NCI-H1105 treated with DMSO at 0.1 percent for 48 hours (cell line): Measurements from ENCODE around the gene FGF13.

ENCODE experiments used
- DNase-seq: peaks from one replicate; lab custom pipeline; 2025; lab: John Stamatoyannopoulos, UW

The FGF13 gene

GRCh38 chrX:138711399-138712347, at the start of gene FGF13:
Gene FGF13, minus strand, starts transcription at chrX:138711717. Its CDS starts 714 bp downstream, at chrX:138711003.
- DNase-seq, result peak; percentile 12

GRCh38 chrX:138759217-138759943, 47.9 kb upstream of the FGF13 start:
- DNase-seq, result no peak

GRCh38 chrX:138756234-138756633, 44.7 kb upstream of the FGF13 start:
- no peak for DNase-seq

GRCh38 chrX:138754861-138755260, 43.3 kb upstream of the FGF13 start:
- DNase-seq, result no peak

- DNase-seq, result peak; percentile 11
Observed at GRCh38 chrX:138748480-138748879, 37.0 kb upstream of the FGF13 start.

GRCh38 chrX:138745196-138745595, 33.7 kb upstream of the FGF13 start:
- peak; percentile 3 for DNase-seq

- DNase-seq, result no peak
Observed at GRCh38 chrX:138742217-138742616, 30.7 kb upstream of the FGF13 start.

GRCh38 chrX:138740341-138740740, 28.8 kb upstream of the FGF13 start:
- no peak for DNase-seq

- DNase-seq, result no peak
Observed at GRCh38 chrX:138723301-138723700, 11.8 kb upstream of the FGF13 start.

- no peak for DNase-seq
Observed at GRCh38 chrX:138719396-138719795, 7.9 kb upstream of the FGF13 start.

GRCh38 chrX:138718941-138719340, 7.4 kb upstream of the FGF13 start:
- DNase-seq, result no peak

GRCh38 chrX:138710866-138711341, 613 bp downstream of the FGF13 start:
- DNase-seq, result no peak

GRCh38 chrX:138709886-138710791, 1.4 kb downstream of the FGF13 start:
- no peak for DNase-seq

GRCh38 chrX:138708268-138708667, 3.2 kb downstream of the FGF13 start:
- DNase-seq, result no peak

GRCh38 chrX:138704596-138704995, 6.9 kb downstream of the FGF13 start:
- DNase-seq, result no peak

GRCh38 chrX:138704101-138704500, 7.4 kb downstream of the FGF13 start:
- DNase-seq, result no peak

GRCh38 chrX:138692591-138692990, 18.9 kb downstream of the FGF13 start:
- no peak for DNase-seq

GRCh38 chrX:138691186-138691585, 20.3 kb downstream of the FGF13 start:
- DNase-seq, result no peak

- no peak for DNase-seq
Observed at GRCh38 chrX:138690591-138690990, 20.9 kb downstream of the FGF13 start.

GRCh38 chrX:138683600-138683999, 27.9 kb downstream of the FGF13 start:
- DNase-seq, result no peak

- no peak for DNase-seq
Observed at GRCh38 chrX:138669693-138670092, 41.8 kb downstream of the FGF13 start.

- DNase-seq, result no peak
Observed at GRCh38 chrX:138664466-138664865, 47.1 kb downstream of the FGF13 start.
